Ovary (tissue), 3 donors: ENCODE results near the gene TESK2.

Source experiments
- EP300 ChIP-seq: sonication (generic); formaldehyde crosslinking; IDR thresholded peaks from one replicate; pipeline ENCODE4 v1.6.1; 2017; ENCODE audit warnings: antibody characterized with exemption
- POLR2A ChIP-seq: fragments of 450-650 bp; IDR thresholded peaks from one replicate; pipeline ENCODE4 v1.6.1; 2017; ENCODE audit warnings: antibody characterized with exemption, mild to moderate bottlenecking, moderate library complexity
- TF ChIP-seq, protein P1 (sequence below), 3 donors: fragments of 450-650 bp in 2 of 3; fragments of 200-600 bp in 1 of 3; IDR thresholded peaks; one replicate each; pipeline versions ENCODE4 v1.5.1 to v1.8.0; 2016 to 2022; ENCODE audit warnings: antibody characterized with exemption in 3 of 3, mild to moderate bottlenecking in 1 of 3
- donor health status: DM: no; HTN: no; CAD: no.

DNA sequence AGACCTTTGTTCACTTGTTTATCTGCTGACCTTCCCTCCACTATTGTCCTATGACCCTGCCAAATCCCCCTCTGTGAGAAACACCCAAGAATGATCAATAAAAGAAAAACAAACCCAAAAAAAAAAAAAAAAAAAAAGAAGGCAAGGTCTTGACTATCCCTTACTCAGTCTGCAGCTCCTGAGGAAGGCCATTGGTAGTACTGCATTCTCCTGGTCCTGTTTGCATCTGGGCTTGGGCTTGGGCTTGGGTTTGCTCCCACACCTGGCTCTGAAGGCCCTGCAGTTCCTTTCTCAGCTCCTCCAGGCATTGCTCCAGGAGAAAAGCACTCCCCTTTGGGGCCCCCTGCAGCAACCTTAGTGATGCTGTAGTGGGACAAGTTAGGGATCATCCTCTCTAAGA is 7.3 kb upstream of the TESK2 start:
- TF ChIP-seq, protein P1, sequence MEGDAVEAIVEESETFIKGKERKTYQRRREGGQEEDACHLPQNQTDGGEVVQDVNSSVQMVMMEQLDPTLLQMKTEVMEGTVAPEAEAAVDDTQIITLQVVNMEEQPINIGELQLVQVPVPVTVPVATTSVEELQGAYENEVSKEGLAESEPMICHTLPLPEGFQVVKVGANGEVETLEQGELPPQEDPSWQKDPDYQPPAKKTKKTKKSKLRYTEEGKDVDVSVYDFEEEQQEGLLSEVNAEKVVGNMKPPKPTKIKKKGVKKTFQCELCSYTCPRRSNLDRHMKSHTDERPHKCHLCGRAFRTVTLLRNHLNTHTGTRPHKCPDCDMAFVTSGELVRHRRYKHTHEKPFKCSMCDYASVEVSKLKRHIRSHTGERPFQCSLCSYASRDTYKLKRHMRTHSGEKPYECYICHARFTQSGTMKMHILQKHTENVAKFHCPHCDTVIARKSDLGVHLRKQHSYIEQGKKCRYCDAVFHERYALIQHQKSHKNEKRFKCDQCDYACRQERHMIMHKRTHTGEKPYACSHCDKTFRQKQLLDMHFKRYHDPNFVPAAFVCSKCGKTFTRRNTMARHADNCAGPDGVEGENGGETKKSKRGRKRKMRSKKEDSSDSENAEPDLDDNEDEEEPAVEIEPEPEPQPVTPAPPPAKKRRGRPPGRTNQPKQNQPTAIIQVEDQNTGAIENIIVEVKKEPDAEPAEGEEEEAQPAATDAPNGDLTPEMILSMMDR (IDR thresholded peaks at IDR 0.05), result no peak
- TF ChIP-seq POLR2A, result no peak
- no peak for TF ChIP-seq EP300
